ENCODE results near the gene KIF16B.
"Not testable (repeated sequence)": the region's sequence is repeated elsewhere in the genome, so short reads cannot be mapped to it uniquely, and the experiment has no call there.

Gene KIF16B

GRCh38 chr20:16243470-16243869 lies 329.8 kb downstream of the KIF16B start:
- Histone ChIP-seq H3K27me3 (replicated peaks; ENCODE audit: control insufficient read depth, insufficient read depth, low read length) (peaks cover 6% of the 10 kb centered on the region), H3K36me3 (ENCODE audit: control insufficient read depth, insufficient read depth, low read length, severe bottlenecking) (no peaks in the 10 kb centered on the region), H3K4me3 (ENCODE audit: low read length) (peak overlapping the region; percentile 42), H3K9me3 (ENCODE audit: control insufficient read depth, low read length) (peaks cover 18% of the 10 kb centered on the region), H3K4me1 (ENCODE audit: control insufficient read depth, insufficient read depth, low read length) (no peaks in the 10 kb centered on the region), H3K9ac (ENCODE audit: low read length) (no peak overlapping the region)
- DNase-seq (ENCODE audit: low read depth) = no peak

GRCh38 chr20:16241911-16242310 lies 331.3 kb downstream of the KIF16B start:
- Histone ChIP-seq H3K9ac (ENCODE audit: low read length) (no peak overlapping the region), H3K4me3 (ENCODE audit: low read length) (no peak overlapping the region), H3K27me3 (replicated peaks; ENCODE audit: control insufficient read depth, insufficient read depth, low read length) (no peaks in the 10 kb centered on the region), H3K9me3 (ENCODE audit: control insufficient read depth, low read length) (peaks cover 32% of the 10 kb centered on the region), H3K36me3 (ENCODE audit: control insufficient read depth, insufficient read depth, low read length, severe bottlenecking) (no peaks in the 10 kb centered on the region), H3K4me1 (ENCODE audit: control insufficient read depth, insufficient read depth, low read length) (no peaks in the 10 kb centered on the region)
- DNase-seq (ENCODE audit: low read depth) = peak; percentile 14

GRCh38 chr20:16240355-16240754 lies 332.9 kb downstream of the KIF16B start:
- no peak for DNase-seq (ENCODE audit: low read depth)
- H3K9me3 ChIP-seq (ENCODE audit: control insufficient read depth, low read length) = peaks cover 32% of the 10 kb centered on the region
- no peak overlapping the region for H3K4me3 ChIP-seq (ENCODE audit: low read length)
- H3K27me3 ChIP-seq (replicated peaks; ENCODE audit: control insufficient read depth, insufficient read depth, low read length) = no peaks in the 10 kb centered on the region
- H3K36me3 ChIP-seq (ENCODE audit: control insufficient read depth, insufficient read depth, low read length, severe bottlenecking) = no peaks in the 10 kb centered on the region
- no peak overlapping the region for H3K9ac ChIP-seq (ENCODE audit: low read length)
- H3K4me1 ChIP-seq (ENCODE audit: control insufficient read depth, insufficient read depth, low read length) = no peaks in the 10 kb centered on the region

DNA sequence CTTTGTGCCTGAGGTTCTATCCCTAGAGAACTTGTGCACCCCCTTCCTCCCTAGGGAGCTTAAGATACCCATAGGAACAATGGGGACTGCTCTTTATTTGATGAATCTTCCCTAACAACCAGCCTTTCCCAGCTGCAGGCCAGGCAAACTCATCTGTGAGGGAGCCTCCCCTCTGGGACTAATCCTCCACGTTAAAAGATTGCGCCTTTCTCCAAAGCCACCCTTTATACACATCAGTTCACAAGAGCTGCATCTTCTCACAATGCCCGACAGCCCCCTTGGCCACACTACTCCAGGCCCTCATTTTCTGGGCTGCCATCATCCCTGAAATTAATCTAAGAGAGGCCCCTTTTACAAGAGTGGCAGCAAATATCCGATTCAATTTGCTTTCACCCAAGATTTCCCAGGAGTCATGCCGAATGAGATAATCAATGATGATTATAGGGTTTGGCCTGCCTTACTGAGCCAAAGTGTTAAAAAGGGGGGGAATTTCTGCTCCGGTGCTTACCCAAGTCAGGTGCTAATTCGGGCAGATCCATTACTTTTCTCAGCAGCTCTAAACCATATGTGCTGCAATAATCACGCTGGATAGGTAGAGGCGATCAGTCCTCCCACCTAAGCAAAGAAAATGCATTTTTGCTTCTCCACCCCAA lies 336.5 kb downstream of the KIF16B start:
- Histone ChIP-seq H3K9me3 (ENCODE audit: control insufficient read depth, low read length) (peaks cover 32% of the 10 kb centered on the region), H3K4me1 (ENCODE audit: control insufficient read depth, insufficient read depth, low read length) (no peaks in the 10 kb centered on the region), H3K9ac (ENCODE audit: low read length) (no peak overlapping the region), H3K27me3 (replicated peaks; ENCODE audit: control insufficient read depth, insufficient read depth, low read length) (no peaks in the 10 kb centered on the region), H3K36me3 (ENCODE audit: control insufficient read depth, insufficient read depth, low read length, severe bottlenecking) (no peaks in the 10 kb centered on the region), H3K4me3 (ENCODE audit: low read length) (no peak overlapping the region)
- DNase-seq (ENCODE audit: low read depth) = no peak

GRCh38 chr20:16230402-16230801 lies 342.8 kb downstream of the KIF16B start:
- DNase-seq (ENCODE audit: low read depth) = no peak
- Histone ChIP-seq H3K9ac (ENCODE audit: low read length) (no peak overlapping the region), H3K4me3 (ENCODE audit: low read length) (no peak overlapping the region), H3K36me3 (ENCODE audit: control insufficient read depth, insufficient read depth, low read length, severe bottlenecking) (no peaks in the 10 kb centered on the region), H3K4me1 (ENCODE audit: control insufficient read depth, insufficient read depth, low read length) (peaks cover 2% of the 10 kb centered on the region), H3K27me3 (replicated peaks; ENCODE audit: control insufficient read depth, insufficient read depth, low read length) (no peaks in the 10 kb centered on the region), H3K9me3 (ENCODE audit: control insufficient read depth, low read length) (no peaks in the 10 kb centered on the region)

DNA sequence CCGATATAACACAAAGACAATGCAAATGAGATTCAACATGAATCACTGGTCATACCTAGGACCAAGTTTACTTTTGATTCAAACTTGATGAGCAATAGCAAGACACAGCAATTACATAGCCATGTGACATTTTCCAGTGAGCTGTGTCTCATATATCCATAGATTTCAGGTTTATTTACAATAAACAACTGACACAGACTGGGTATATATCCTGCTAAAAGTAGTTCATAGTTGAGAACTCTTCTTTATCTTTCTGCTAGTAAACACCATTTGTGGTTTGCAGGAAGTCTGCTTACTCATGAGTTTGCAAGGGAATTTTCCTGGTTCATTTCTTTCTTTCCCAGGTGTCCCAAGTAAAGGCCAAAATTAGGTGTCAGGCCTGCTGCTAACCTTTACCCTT lies 343.4 kb downstream of the KIF16B start:
- Histone ChIP-seq H3K4me3 (ENCODE audit: low read length) (no peak overlapping the region), H3K9me3 (ENCODE audit: control insufficient read depth, low read length) (no peaks in the 10 kb centered on the region), H3K9ac (ENCODE audit: low read length) (no peak overlapping the region), H3K27me3 (replicated peaks; ENCODE audit: control insufficient read depth, insufficient read depth, low read length) (no peaks in the 10 kb centered on the region), H3K4me1 (ENCODE audit: control insufficient read depth, insufficient read depth, low read length) (peaks cover 3% of the 10 kb centered on the region), H3K36me3 (ENCODE audit: control insufficient read depth, insufficient read depth, low read length, severe bottlenecking) (no peaks in the 10 kb centered on the region)
- no peak for DNase-seq (ENCODE audit: low read depth)

DNA sequence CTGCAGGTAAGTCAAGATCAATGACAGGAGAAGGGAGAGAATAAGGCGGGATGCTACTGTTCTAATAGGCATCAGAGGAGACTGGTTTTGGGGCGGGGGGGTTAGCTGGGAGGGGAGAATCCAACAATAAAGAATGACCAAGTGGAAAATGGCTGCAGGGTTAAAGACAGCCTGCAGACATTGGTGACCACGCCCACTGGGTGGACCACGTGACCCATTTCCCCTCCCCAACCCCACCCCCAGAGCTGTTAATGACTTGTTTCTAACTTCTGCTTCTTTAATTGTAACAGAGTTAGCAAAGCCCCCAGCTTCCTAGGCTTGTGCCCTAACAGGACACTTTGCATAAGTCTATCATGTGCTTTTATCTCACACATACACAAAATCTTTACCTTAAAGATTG lies 344.5 kb downstream of the KIF16B start:
- DNase-seq (ENCODE audit: low read depth) = no peak
- Histone ChIP-seq H3K36me3 (ENCODE audit: control insufficient read depth, insufficient read depth, low read length, severe bottlenecking) (no peaks in the 10 kb centered on the region), H3K4me3 (ENCODE audit: low read length) (no peak overlapping the region), H3K4me1 (ENCODE audit: control insufficient read depth, insufficient read depth, low read length) (peaks cover 3% of the 10 kb centered on the region), H3K9ac (ENCODE audit: low read length) (no peak overlapping the region), H3K9me3 (ENCODE audit: control insufficient read depth, low read length) (no peaks in the 10 kb centered on the region), H3K27me3 (replicated peaks; ENCODE audit: control insufficient read depth, insufficient read depth, low read length) (no peaks in the 10 kb centered on the region)

DNA sequence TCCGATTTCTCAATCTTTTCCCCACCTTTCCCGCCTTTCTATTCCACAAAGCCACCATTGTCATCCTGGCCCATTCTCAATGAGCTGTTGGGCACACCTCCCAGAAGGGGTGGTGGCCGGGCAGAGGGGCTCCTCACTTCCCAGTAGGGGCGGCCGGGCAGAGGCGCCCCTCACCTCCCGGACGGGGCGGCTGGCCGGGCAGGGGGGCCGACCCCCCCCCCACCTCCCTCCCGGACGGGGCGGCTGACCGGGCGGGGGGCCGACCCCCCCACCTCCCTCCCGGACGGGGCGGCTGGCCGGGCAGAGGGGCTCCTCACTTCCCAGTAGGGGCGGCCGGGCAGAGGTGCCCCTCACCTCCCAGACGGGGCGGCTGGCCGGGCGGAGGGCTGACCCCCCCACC lies 346.3 kb downstream of the KIF16B start:
- not testable (repeated sequence) for DNase-seq (ENCODE audit: low read depth); H3K9ac ChIP-seq (ENCODE audit: low read length); H3K36me3 ChIP-seq (ENCODE audit: control insufficient read depth, insufficient read depth, low read length, severe bottlenecking); H3K4me3 ChIP-seq (ENCODE audit: low read length); H3K9me3 ChIP-seq (ENCODE audit: control insufficient read depth, low read length); H3K27me3 ChIP-seq (replicated peaks; ENCODE audit: control insufficient read depth, insufficient read depth, low read length); H3K4me1 ChIP-seq (ENCODE audit: control insufficient read depth, insufficient read depth, low read length)

- no peak overlapping the region for H3K9ac ChIP-seq (ENCODE audit: low read length)
- H3K36me3 ChIP-seq (ENCODE audit: control insufficient read depth, insufficient read depth, low read length, severe bottlenecking) = no peaks in the 10 kb centered on the region
- DNase-seq (ENCODE audit: low read depth) = no peak
- H3K4me1 ChIP-seq (ENCODE audit: control insufficient read depth, insufficient read depth, low read length) = peaks cover 3% of the 10 kb centered on the region
- peaks cover 5% of the 10 kb centered on the region for H3K9me3 ChIP-seq (ENCODE audit: control insufficient read depth, low read length)
- H3K27me3 ChIP-seq (replicated peaks; ENCODE audit: control insufficient read depth, insufficient read depth, low read length) = no peaks in the 10 kb centered on the region
- no peak overlapping the region for H3K4me3 ChIP-seq (ENCODE audit: low read length)
Observed at GRCh38 chr20:16224836-16225235, 348.4 kb downstream of the KIF16B start.

GRCh38 chr20:16222859-16223411 lies 350.3 kb downstream of the KIF16B start:
- Histone ChIP-seq H3K9me3 (ENCODE audit: control insufficient read depth, low read length) (peaks cover 5% of the 10 kb centered on the region), H3K4me3 (ENCODE audit: low read length) (no peak overlapping the region), H3K36me3 (ENCODE audit: control insufficient read depth, insufficient read depth, low read length, severe bottlenecking) (no peaks in the 10 kb centered on the region), H3K27me3 (replicated peaks; ENCODE audit: control insufficient read depth, insufficient read depth, low read length) (no peaks in the 10 kb centered on the region), H3K9ac (ENCODE audit: low read length) (no peak overlapping the region), H3K4me1 (ENCODE audit: control insufficient read depth, insufficient read depth, low read length) (peaks cover 3% of the 10 kb centered on the region)
- DNase-seq (ENCODE audit: low read depth) = no peak

Measured in adipocyte (in vitro differentiated cells).